Uterus (tissue), 4 donors: ENCODE measurements around the gene CTNND2. TPM values are rescaled to one million over a fixed set of nuclear protein-coding genes. Genes with fewer than 3 reads are reported as not detected.

ENCODE experiments used
- DNase-seq, 2 donors: peaks; one replicate each; pipeline ENCODE4 v3.0.0-alpha.2; 2019 to 2020
- H3K27ac ChIP-seq, 2 donors: fragments of 200-600 bp; sonication (generic); 1 replicate in 1 of 2; 2 replicates in 1 of 2; pipeline ENCODE4 v1.5.1; 2016 to 2018
- H3K27me3 ChIP-seq, 2 donors: fragments of 200-600 bp; sonication (generic); one replicate each; pipeline ENCODE4 v1.5.1; 2018 to 2019; ENCODE audit warnings: control low read depth in 1 of 2
- H3K36me3 ChIP-seq, 2 donors: fragments of 200-600 bp; sonication (generic); one replicate each; pipeline ENCODE4 v1.5.1; 2019; ENCODE audit warnings: control low read depth in 1 of 2
- H3K4me1 ChIP-seq, 2 donors: fragments of 200-600 bp; sonication (generic); one replicate each; pipeline ENCODE4 v1.5.1; 2018 to 2019; ENCODE audit warnings: control low read depth in 1 of 2
- H3K4me3 ChIP-seq, 2 donors: fragments of 200-600 bp; sonication (generic); 1 replicate in 1 of 2; 2 replicates in 1 of 2; pipeline ENCODE4 v1.5.1; 2018 to 2019; ENCODE audit warnings: mild to moderate bottlenecking in 1 of 2
- H3K9me3 ChIP-seq, 2 donors: fragments of 200-600 bp; sonication (generic); one replicate each; pipeline ENCODE4 v1.5.1; 2019; ENCODE audit warnings: control low read depth in 1 of 2
- POLR2A ChIP-seq, 2 donors: fragments of 450-650 bp; IDR thresholded peaks; one replicate each; pipeline ENCODE4 v1.6.1; 2016; ENCODE audit warnings: antibody characterized with exemption in 2 of 2, mild to moderate bottlenecking in 1 of 2, moderate library complexity in 1 of 2
- intact Hi-C: fragments of 100-400 bp; cut with DNase I; formaldehyde crosslinking; loops from one replicate; pipeline ENCODE4 v1.15.1; 2023; ENCODE audit warnings: low total_unique reads
- total RNA-seq, 4 donors: library from RNA; depleted of rRNA in 3 of 4; stranded (reverse); fragments of >200 nt in 3 of 4; gene quantifications; one replicate each; pipeline versions ENCODE4 v1.1.0 to v1.2.4, GENCODE V29; 2014 to 2023
- TF ChIP-seq, protein P1 (sequence below), 4 experiments: fragments of 200-600 bp in 2 of 4; fragments of 450-650 bp in 2 of 4; sonication (generic) in 2 of 4; IDR thresholded peaks; one replicate each; pipeline ENCODE4 v1.5.1; 2016 to 2019; ENCODE audit warnings: antibody characterized with exemption in 4 of 4, mild to moderate bottlenecking in 2 of 4, moderate library complexity in 1 of 4
- donor health status: DM: yes; HTN: yes; CAD: no.

CTNND2 gene
- total RNA-seq, 4 donors from 2014 or later = 0.49 to 1.2 TPM; not detected in 2

DNA sequence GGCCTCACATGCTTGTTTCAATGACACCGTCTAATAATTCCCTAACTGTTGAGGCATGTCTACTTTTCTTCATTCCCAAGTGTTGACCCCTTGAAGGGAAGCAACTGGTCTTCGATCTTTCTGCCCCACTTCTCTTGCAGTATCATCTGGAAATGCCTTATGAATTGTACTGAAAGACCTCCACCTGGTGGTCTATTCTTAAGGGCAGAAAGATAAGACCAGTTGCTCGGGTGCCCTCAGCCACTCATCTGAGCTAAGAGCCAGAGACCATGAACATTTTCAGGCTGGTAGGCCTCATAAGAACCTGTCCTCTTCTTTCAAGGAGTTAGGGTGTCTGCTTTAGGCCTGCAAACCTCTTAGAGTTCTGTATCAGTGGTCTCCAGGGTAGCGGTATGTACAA lies 542.5 kb downstream of the CTNND2 start:
- no peak overlapping the region for H3K27ac ChIP-seq
- H3K36me3 ChIP-seq = no peaks in the 10 kb centered on the region
- H3K4me3 ChIP-seq = no peak overlapping the region
- H3K9me3 ChIP-seq = no peaks in the 10 kb centered on the region
- no peaks in the 10 kb centered on the region for H3K4me1 ChIP-seq
- H3K27me3 ChIP-seq = no peaks in the 10 kb centered on the region
- no peak for DNase-seq
- intact Hi-C loops = no loop called here
- no peak for TF ChIP-seq POLR2A (IDR thresholded peaks at IDR 0.05)
- TF ChIP-seq, protein P1, sequence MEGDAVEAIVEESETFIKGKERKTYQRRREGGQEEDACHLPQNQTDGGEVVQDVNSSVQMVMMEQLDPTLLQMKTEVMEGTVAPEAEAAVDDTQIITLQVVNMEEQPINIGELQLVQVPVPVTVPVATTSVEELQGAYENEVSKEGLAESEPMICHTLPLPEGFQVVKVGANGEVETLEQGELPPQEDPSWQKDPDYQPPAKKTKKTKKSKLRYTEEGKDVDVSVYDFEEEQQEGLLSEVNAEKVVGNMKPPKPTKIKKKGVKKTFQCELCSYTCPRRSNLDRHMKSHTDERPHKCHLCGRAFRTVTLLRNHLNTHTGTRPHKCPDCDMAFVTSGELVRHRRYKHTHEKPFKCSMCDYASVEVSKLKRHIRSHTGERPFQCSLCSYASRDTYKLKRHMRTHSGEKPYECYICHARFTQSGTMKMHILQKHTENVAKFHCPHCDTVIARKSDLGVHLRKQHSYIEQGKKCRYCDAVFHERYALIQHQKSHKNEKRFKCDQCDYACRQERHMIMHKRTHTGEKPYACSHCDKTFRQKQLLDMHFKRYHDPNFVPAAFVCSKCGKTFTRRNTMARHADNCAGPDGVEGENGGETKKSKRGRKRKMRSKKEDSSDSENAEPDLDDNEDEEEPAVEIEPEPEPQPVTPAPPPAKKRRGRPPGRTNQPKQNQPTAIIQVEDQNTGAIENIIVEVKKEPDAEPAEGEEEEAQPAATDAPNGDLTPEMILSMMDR (IDR thresholded peaks at IDR 0.05) = no peak

DNA sequence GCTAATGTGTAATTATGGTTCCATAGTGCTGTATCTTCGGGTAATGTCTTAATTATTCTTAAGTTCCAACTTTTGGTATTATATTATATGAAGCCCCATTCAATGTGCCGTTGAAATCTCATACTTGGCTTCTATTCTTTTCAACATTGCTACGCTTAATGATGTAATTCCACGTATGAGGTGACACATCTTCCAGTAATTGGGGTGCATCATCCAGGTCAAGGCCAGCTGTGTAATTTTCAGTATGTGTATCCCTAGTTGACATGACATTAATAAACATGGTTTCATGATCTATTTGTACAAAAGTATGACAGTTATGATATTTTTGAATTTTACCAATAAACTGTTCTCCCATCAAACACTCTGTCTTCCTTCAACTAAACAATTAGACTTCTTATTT lies 546.3 kb downstream of the CTNND2 start:
- no peak for TF ChIP-seq POLR2A (IDR thresholded peaks at IDR 0.05)
- TF ChIP-seq, protein P1 (IDR thresholded peaks at IDR 0.05) = no peak
- H3K27me3 ChIP-seq = no peaks in the 10 kb centered on the region
- H3K36me3 ChIP-seq = no peaks in the 10 kb centered on the region
- no peak overlapping the region for H3K4me3 ChIP-seq
- intact Hi-C loops = no loop called here
- H3K9me3 ChIP-seq = no peaks in the 10 kb centered on the region
- DNase-seq = no peak
- H3K27ac ChIP-seq = no peak overlapping the region
- H3K4me1 ChIP-seq = no peaks in the 10 kb centered on the region

GRCh38 chr5:11355491-11355890 lies 548.8 kb downstream of the CTNND2 start:
- Histone ChIP-seq H3K4me1 (no peaks in the 10 kb centered on the region), H3K36me3 (no peaks in the 10 kb centered on the region), H3K27me3 (no peaks in the 10 kb centered on the region), H3K4me3 (no peak overlapping the region), H3K27ac (no peak overlapping the region), H3K9me3 (no peaks in the 10 kb centered on the region)
- intact Hi-C loops = no loop called here
- no peak for DNase-seq
- TF ChIP-seq POLR2A (IDR thresholded peaks at IDR 0.05) = no peak
- TF ChIP-seq, protein P1 (IDR thresholded peaks at IDR 0.05) = no peak

DNA sequence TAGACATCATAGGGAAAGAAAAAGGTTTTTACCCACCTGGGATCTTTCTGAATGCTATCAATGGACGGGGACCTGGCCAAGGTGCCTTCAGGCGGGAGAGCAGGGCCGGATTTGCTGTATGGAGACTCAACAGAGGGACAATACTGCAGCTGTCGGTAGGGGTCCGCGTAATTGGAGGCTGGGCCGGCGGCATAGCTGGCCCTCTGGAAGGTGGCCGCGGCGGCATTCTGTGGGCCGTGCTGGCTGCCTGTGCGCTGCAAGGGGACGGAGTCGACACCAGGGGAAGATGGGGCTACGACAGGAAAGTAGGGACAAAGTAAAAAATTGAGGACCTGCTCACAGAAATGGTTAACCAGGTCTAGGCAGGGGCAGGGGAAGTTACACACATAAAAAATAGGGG lies 557.9 kb downstream of the CTNND2 start:
- no peaks in the 10 kb centered on the region for H3K4me1 ChIP-seq
- no peak overlapping the region for H3K27ac ChIP-seq
- H3K4me3 ChIP-seq = no peak overlapping the region
- DNase-seq = no peak
- H3K27me3 ChIP-seq = no peaks in the 10 kb centered on the region
- intact Hi-C loops = no loop called here
- H3K36me3 ChIP-seq = no peaks in the 10 kb centered on the region
- H3K9me3 ChIP-seq = no peaks in the 10 kb centered on the region
- TF ChIP-seq, protein P1 (IDR thresholded peaks at IDR 0.05) = no peak
- TF ChIP-seq POLR2A (IDR thresholded peaks at IDR 0.05) = no peak

DNA sequence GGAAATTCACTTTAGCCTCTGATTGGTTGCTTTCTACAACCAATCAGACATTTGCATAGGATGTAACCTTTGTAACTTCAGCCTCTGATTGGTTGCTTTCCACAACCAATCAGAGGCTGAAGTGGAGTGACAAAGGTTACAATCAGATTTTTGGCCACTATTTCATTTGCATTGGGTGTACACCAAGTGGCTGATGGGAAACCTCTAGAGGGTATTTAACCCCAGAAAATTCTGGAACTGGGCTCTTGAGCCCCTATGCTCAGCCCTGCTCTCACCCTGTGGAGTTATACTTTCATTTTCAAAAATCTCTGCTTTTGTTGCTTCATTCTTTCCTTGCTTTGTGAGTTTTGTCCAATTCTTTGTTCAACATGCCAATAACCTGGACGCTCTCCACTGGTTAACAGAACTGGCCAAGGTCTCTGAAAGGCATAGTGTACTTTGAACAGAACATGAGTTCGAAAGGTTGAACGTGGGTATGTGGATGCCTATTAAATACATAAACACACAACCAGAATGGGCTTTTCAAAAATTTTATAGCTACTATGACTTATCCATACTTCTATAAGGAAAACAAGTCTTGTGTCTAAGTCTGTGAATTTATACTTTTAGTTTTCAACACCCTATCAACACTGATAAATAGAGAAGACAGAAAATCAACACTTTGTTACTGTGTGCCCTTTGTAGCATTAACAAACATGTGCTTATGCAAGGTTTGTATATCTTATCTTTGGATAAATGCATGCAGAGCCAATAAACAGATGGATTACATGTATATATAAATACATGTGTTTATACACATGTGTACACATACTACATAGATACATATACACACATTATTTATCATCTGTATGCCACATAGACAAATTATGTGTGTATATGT lies 568.1 kb downstream of the CTNND2 start:
- Histone ChIP-seq H3K27ac (no peak overlapping the region), H3K9me3 (no peaks in the 10 kb centered on the region), H3K36me3 (no peaks in the 10 kb centered on the region), H3K4me3 (no peak overlapping the region), H3K27me3 (no peaks in the 10 kb centered on the region), H3K4me1 (no peaks in the 10 kb centered on the region)
- no peak for DNase-seq
- intact Hi-C loops = no loop called here
- no peak for TF ChIP-seq POLR2A (IDR thresholded peaks at IDR 0.05)
- TF ChIP-seq, protein P1 (IDR thresholded peaks at IDR 0.05) = no peak
